Dermis microvascular lymphatic vessel endothelial cell (primary cell): Measurements from ENCODE around the gene METTL1. TPM values are rescaled to one million over a fixed set of nuclear protein-coding genes. Genes with fewer than 3 reads are reported as not detected.
"Not testable (repeated sequence)": the region's sequence is repeated elsewhere in the genome, so short reads cannot be mapped to it uniquely, and the experiment has no call there.

Source experiments
- DNase-seq, 2 donors: peaks; one replicate each; pipeline versions ENCODE4 v3.0.0 to v3.0.0-alpha.2; 2010; ENCODE audit warnings: low read depth in 2 of 2
- total RNA-seq: library from RNA; depleted of rRNA; stranded (reverse); fragments of >200 nt; gene quantifications from 2 replicates; pipeline ENCODE4 v1.2.1, GENCODE V29; 2014

The METTL1 gene
- total RNA-seq, 1 donor from 2014 or later: 2.4 TPM

DNA sequence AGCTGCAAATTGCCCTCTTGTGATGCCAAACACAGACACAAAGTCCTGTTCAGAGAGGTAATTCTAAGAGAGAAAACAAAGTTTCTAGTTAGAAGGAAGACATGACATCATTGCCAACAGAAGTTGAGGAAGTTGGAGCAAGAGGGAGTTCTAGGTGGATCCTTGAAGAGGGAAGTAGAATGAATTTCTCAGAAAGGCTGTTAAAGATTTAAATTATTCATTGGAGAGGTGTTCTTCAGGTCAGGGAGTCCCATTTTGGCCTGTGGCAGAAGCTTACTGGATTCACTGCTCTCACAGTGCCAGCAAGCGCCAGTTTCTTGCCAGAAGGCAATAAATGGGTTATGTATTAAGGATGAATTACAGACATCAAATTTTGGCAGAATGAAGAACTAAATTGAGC is 26.0 kb upstream of the METTL1 start:
- DNase-seq: no peak

DNA sequence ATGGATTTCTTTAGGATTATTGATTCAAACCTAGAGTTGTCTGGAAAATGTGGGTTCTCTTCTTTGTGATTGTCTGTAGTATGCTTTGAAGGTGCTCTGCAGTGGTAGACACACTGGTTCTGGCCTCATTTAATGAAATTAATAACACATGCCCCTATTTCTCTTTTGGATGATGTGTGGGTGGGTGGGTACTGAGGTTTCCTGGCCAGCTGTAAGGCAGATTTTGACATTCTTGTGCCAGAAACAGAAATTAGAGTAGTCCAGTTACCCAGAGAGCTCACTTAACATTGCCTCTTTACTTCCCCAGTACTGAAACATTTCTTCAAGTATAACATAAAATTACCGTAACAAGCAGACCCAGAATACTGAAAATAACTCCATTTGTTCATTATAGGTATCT is 25.1 kb upstream of the METTL1 start:
- DNase-seq: no peak

DNA sequence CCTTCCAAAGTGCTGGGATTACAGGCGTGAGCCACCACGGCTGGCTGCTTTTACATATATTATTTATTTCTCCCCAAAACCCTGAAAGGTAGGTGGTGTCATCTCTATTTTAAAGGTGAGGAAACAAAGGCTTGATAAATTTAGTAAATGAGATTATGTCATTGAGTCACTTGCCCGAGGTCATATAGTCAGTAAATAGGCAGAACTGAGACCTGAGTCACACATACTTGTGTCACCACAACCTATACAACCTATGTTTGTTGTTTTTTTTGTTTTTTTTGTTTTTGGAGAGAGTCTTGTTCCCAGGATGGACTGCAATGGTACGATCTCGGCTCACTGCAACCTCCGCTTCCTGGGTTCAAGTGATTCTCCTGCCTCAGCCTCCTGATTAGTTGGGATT is 23.4 kb upstream of the METTL1 start:
- no peak for DNase-seq

DNA sequence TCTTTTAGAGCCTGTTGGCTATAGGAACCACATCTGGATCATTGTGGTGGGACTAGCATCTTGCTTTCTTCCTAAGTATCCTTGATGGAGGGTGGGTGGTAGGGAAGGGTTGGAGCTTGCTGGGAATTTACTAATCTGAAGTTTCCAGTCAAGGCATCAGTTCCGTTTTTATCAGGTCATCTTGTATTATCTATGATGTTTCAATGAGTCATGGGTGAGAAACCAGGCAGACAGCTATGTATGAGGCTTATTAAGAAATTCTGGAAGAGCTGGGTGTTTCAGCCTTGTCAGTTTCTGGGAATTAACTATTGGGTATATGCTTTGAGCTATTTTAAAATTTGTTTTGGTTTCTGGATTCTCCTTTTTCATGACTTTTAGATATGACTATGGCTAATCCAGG is 22.0 kb upstream of the METTL1 start:
- peak in 1 of 2 donors; percentile 25 for DNase-seq

DNA sequence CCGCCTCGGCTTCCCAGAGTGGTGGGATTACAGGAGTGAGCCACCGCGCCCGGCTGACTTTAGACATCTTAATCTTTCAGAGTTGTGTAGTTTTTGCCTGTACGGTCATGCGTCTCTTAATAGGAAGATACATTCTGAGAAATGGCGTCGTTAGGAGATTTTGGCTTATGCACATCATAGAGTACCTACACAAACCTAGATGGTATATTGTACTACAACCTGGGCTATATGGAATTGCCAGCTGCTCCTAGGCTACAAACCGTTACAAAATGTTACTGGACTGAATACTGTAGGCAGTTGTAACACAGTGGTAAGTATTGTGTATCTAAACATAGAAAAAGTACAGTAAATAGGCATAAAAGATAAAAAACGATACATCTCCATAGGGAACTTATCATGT is 12.0 kb upstream of the METTL1 start:
- DNase-seq: no peak

DNA sequence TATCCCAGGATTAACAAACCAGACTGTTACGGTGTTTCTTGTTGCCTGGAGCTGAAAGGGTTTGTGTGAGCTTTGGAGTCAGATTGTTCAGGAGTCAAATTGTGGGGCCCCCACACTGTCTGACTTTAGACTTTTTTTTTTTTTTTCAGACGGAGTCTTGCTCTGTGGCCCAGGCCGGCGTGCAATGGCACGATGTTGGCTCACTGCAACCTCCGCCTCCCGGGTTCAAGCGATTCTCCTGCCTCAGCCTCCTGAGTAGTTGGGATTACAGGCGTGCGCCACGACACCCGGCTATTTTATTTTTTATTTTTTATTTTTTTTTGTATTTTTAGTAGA is 11.5 kb upstream of the METTL1 start:
- DNase-seq: no peak

DNA sequence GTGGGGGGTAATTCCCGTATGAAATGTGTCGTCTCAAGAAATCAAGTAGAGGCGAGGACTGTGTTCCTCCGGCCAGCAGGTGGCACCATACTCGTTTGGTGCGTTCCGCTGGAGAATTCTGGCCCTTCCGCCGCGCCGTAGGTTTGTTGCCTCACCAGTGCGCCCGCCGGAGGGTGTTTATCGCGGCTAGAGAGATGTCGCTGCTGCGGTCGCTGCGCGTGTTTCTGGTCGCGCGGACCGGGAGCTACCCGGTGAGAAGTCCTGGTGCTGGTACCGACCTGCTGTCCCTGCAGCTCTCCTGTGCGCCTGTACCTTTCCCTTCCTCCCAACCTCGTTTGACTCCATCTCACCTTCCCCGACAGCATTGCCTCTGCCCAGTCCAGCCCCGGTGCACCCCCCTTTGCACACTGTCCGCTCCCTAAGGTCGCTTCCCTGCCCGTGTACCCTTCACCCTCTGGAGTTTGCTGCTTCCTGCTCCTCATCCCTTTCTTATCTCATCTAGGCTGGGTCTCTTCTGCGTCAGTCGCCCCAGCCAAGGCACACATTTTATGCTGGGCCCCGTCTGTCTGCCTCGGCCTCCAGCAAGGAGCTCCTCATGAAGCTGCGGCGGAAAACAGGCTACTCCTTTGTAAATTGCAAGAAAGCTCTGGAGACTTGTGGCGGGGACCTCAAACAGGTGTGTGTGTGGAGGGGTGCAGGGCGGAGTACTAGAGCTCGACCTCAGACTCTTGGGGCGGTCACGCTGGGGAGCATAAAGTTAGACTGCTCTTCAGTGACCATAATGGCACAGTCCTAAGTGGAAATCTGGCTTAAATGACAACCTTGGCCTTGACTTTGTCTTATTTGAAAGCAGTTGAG is 10.9 kb upstream of the METTL1 start, which contains the start of gene TSFM:
TSFM (plus strand) TSS at position 180 of the 858 bp plus-strand sequence; CDS start at position 195, 15 bp downstream.
- peak; percentile 89 to 96 for DNase-seq

DNA sequence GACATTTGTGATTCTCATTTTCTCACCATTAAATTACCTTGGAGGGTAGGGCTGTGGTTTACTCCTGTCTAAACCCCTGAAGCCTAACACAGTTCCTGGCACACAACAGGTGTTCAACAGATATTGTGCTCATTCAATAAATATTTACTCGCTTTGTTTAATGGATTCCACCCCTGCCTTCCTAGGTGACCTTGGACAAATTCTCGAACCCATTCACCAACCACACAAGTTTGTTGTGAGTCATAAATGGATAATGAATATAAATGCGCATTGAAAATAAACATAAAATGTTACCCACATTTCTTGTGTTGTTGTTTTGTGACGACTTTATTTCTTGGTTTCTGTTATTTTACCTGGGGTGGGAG is 10.3 kb upstream of the METTL1 start:
- DNase-seq: no peak

DNA sequence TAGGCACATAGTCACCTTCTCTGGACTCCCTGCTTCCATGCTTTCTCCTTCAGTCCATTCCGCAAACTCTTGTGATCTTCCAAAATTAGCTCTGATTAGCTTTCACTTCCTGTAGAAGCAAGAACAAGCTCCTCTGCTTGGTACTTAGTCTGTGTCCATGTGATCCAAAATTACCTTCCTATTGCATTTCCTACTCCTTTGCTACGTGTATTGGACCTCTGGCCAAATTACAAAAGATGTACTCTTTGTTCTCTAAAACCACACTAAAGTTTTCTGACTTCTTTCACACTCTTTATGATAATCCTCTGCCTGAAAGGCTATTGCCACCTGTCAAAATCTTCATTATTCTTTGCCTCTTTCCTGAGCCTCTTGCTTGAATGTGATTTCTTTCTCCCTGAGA is 9.9 kb upstream of the METTL1 start:
- no peak for DNase-seq

DNA sequence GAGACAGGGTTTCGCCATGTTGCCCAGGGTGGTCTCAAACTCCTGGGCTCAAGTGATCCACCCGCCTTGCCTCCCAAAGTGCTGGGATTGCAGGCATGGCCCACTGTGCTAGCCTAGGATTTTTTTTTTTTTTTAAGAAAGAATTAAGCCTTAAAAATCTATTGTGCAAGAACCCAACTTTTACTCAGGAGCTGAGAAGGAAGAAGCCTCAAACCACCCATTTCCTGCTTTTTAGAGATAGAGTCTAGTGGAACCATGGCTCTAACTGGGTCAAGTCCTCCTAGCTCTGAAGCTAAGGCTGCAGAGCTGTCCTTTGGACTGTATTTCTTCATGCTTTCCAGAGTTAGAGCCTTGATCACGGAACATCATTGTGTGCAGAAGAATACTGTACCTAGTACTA is 9.3 kb upstream of the METTL1 start:
- no peak for DNase-seq

DNA sequence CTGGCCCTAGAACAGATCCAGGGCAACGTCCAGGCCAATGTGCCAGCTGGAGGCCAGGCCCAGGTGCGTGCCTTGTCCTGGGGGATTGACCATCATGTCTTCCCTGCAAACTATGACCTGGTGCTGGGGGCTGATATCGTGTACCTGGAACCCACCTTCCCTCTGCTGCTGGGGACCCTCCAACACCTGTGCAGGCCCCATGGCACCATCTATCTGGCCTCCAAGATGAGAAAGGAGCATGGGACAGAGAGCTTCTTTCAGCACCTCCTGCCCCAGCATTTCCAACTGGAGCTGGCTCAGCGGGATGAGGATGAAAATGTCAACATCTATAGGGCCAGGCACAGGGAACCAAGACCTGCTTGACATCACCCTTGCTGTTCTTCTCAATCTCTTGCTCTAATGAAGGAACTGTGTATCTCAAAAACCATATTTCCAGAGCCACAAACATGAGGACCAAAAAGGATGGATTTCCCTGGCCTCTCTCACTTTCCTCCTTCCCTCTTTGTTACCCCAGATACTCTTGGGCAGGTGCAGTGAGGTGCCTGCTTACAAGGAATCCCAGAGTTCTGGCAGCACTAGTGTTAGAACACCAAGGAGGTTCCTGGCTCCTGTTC is 8.5 kb upstream of the METTL1 start:
- DNase-seq: no peak

DNA sequence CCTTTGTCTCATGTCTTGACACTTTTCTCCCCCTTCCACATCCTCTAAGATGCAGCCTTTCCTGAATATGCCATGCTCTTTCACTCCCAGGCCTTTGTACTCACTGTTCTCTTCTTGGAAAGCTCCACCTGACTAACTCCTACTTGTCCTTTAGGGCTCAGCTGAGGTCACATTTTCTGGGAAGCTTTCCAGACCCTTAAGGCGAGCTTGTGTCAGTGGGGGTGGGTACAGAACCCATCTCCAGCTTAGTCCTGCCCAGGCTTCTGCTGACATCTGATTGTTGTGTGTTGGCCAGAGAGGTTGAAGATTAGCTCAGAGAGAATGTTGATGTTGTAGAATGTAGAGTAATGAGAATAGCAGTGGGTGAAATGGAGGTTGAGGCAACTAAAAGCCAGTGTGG is 7.8 kb upstream of the METTL1 start:
- DNase-seq: no peak

DNA sequence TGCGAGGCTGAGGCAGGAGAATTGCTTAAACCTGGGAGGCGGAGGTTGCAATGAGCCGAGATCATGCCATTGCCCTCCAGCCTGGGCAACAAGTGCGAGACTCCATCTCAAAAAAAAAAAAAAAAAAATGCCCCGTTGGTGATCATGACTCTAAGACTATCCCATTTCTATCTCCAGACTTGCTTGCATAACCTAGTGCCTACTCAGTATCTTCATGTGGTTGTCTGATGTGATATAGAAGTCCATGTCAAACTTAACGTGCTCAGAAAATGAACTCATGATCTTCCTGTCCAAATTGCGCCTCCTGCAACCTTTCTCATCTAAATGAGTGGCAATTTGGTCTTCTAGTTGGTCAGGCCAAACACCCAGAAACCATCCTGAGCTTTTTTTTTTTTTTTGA is 6.0 kb upstream of the METTL1 start:
- no peak for DNase-seq

DNA sequence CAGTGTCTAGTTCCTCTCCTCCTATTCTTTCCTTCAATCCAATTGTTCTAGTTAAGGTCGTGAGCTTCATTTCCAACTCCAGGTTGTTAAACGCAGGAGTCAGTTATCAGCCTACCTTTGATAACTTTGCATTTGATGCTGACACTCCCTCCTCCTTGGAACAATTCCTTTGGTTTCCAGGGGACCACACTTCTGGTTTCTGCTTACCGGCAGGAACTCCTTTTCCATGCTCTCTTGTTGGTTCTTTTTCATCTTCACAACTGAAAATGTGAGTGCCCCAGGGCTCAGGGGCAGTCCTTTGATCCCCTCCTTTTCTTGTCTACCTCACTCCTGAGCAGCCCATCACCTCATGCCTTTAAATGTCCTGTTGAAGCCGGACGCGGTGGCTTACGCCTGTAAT is 5.5 kb upstream of the METTL1 start:
- DNase-seq: no peak

DNA sequence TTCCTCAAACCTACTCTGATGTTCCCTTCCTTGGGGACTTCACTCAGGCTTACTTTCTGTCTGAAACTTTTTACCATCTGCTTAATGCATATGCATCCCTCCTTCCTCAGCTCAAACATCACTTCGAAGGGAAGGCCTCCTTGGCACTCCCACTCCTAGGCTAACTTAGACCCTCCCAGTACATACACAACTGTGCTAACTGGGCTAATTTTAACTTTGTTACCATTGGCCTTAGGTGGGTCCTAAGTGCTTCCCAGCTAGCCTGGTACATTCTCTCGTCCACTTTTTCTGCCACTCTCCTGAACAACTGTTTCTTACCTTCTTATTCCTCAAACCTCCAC is 4.3 kb upstream of the METTL1 start:
- DNase-seq: no peak

DNA sequence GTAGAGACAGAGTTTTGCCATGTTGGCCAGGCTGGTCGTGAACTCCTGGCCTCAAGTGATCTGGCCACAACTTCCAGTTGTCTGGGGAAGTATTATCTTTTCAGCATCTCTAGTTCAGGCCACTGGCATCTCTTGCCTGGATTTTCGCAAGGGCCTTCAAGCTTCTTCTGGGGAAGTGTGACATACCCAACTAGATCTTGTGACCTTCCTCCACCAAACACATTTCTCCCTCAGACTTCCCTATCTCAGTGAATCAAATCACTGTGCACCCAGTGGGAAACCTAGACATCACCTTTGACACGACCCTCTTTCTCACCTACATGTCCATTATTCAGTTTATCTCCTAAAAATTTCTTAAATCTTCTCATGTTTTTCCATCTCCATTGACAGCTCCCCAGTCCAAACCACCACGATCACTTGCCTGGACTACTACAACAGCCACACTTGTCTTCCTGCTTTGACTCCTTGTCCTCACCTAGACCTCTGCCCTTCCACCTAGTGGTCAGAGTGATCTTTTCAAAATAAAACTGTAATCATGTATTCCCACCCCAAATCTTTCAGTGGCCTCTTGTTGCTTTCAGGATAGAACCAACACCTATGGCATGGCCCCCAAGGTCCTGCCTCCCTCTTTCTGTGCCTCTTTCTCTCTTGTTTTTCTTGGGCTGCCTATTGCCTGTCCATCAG is 3.8 kb upstream of the METTL1 start:
- DNase-seq: no peak

DNA sequence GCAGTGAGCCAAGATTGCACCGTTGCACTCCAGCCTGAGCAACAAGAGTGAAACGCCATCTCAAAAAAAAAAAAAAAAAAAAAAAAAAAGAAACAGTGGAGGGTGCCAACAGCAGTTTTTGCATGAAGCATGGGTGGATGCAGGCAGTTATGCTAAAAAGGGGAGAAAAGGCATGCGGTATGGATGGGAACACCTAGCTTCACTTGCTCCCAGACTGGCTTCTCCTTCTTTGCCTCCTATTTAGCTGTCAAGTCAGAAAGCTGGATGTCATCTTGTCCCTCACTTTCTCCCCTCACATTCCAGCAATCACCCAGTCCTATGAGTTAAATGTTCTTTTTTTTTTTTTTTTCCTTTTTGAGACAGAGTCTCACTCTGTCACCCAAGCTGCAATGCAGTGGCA is 3.1 kb upstream of the METTL1 start:
- no peak for DNase-seq

DNA sequence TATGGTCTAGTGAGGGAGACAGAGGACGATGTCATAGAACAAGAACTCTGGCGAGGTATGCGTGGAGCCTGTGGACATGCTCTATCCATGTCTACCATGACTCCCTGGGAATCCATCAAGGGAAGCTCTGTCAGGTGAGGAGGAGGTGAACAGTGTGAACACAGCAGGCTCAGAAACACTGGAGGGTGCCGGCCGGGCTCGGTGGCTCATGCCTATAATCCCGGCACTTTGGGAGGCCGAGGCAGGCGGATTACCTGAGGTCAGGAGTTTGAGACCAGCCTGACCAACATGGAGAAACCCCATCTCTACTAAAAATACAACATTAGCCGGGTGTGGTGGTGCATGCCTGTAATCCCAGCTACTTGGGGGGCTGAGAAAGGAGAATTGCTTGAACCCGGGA is 2.7 kb upstream of the METTL1 start:
- not testable (repeated sequence) for DNase-seq

DNA sequence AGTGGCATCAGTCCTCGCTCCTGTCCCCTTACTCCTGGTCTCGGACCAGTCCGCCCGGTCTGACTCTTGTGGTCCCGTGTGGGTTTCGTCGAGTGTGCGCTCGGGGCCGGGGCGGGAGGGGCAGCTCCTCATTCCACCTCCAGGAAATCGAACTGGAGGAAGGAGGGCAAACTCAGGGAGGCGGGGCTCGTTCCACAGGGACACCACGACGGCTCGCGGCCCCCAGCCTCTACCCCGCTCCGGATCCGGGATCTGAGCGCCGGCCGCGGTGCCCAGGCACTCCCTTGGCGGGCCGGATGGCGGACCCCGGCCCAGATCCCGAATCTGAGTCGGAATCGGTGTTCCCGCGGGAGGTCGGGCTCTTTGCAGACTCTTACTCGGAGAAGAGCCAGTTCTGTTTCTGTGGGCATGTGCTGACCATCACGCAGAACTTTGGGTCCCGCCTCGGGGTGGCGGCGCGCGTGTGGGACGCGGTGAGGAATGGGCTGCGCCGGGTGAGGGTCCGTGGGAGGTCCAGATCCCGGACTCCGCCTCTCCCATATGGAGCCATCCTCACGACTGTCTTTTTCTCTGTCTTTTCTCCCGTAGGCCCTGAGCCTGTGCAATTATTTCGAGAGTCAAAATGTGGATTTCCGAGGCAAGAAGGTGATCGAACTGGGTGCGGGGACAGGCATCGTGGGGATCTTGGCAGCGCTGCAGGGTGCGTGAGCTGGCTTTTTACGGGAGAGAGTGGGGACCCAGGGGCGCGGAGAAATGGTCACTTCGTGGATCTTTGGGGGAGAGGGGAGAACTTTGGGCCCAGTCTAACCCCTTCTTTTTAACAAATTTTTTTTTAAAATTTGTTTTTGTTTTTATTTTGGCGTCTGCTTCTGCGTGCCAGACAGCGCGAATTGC is 771 bp upstream of the METTL1 start, which contains the start of gene EEF1AKMT3:
EEF1AKMT3 (plus strand) TSS at position 186 of the 894 bp plus-strand sequence; CDS start at position 297, 111 bp downstream.
- DNase-seq: peak in 1 of 2 donors; percentile 67

DNA sequence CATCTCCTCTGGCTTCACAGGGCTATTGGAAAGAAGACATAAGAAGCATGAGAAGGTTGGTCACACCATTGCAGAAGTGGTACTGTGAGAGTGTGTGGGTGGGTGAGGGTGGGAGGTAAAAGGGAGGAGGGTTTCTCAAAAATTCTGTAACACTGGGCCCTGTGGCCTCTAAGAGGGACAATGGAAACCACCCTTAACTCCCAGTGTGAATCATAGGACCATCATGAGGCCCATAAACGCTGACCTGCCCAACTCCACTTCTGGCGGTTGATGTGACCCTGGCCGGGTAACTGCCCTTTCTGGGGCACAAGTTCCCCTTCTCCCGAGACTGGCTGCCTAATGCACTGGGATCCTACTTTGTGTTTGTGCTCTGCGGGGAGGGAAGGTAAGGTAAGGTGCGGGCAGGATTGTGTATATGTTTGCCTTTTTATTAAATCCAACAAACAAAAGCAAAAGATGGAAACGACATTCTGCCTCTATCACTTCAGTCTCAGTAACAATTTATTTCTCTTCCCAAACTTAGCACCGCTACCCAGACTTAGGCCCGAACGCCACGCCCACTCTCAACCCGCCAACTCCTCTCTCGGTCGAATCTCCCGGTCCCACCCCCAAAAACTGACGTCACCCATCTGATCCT is 551 bp downstream of the METTL1 start:
- DNase-seq: peak; percentile 75 to 91

DNA sequence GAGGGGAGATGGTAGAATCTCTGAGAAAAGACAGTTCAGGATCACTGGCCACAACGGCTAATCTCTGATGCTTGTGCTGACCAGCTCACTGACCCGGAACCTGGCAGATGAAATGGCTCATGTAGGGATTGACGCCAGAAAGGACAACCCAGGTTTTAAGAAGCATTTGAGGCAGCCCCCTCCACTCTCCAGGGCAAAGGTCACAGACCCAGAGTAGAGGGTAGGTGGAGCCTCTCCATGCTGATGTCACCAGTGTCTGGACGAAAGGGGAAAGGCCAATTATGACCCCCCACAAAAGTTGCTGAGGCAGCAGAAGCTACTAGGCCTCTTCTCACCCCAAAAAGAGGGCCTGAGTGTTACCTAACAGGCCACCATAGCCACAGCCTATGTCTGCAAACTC is 1.2 kb downstream of the METTL1 start:
- no peak for DNase-seq
